ENCODE data around the gene SLC25A12. TPM values are rescaled to one million over a fixed set of nuclear protein-coding genes. Genes with fewer than 3 reads are reported as not detected.
"Not testable (repeated sequence)": the region's sequence is repeated elsewhere in the genome, so short reads cannot be mapped to it uniquely, and the experiment has no call there.

SLC25A12 gene
- total and polyA plus RNA-seq, 12 donors: 9.2 to 26.0 (median 21.0) TPM

GRCh38 chr2:171813126-171813525 lies 80.9 kb downstream of the SLC25A12 start:
- no peak for DNase-seq
- TF ChIP-seq CTCF (IDR thresholded peaks at IDR 0.05) (no peak), POLR2A (IDR thresholded peaks at IDR 0.05) (no peak)
- 92 to 97% (median 95%) methylated on average over 3 of the region's 3 CpGs for WGBS, 4 donors
- no peaks in the 10 kb centered on the region for H3K27me3 ChIP-seq
- intact Hi-C loops (cut with DNase I): loop anchor here (10.0 kb wide), 1 partner anchor 292 kb away; the partner anchor contains the start of gene DLX2 (in 2 of the 2)
- H3K36me3 ChIP-seq (replicated peaks in 1 of 2): no peaks in the 10 kb centered on the region
- H3K4me3 ChIP-seq: no peak overlapping the region
- no peaks in the 10 kb centered on the region for H3K9me3 ChIP-seq (replicated peaks in 1 of 3)
- no peak overlapping the region for H3K27ac ChIP-seq
- H3K4me1 ChIP-seq (replicated peaks in 1 of 2): peaks cover 0 to 1% of the 10 kb centered on the region in 2 donors

- no peak overlapping the region for H3K27ac ChIP-seq
- peaks cover 0 to 9% of the 10 kb centered on the region in 2 donors for H3K4me1 ChIP-seq (replicated peaks in 1 of 2)
- intact Hi-C loops (cut with DNase I): loop anchor here (10.0 kb wide), 1 partner anchor 294 kb away; the partner anchor contains the start of gene DLX2 (in 2 of the 2)
- TF ChIP-seq POLR2A (IDR thresholded peaks at IDR 0.05) (no peak), CTCF (IDR thresholded peaks at IDR 0.05) (peak; percentile 6 to 56 (median 44))
- no peak for DNase-seq
- no peak overlapping the region for H3K4me3 ChIP-seq
- H3K27me3 ChIP-seq: no peaks in the 10 kb centered on the region
- 44 to 50% (median 45%) methylated on average over 4 of the region's 4 CpGs for WGBS, 4 donors
- H3K9me3 ChIP-seq (replicated peaks in 1 of 3): no peaks in the 10 kb centered on the region
- no peaks in the 10 kb centered on the region for H3K36me3 ChIP-seq (replicated peaks in 1 of 2)
These were observed 82.8 kb downstream of the SLC25A12 start for GRCh38 chr2:171811245-171811628.

- no peak for DNase-seq
- H3K4me1 ChIP-seq (replicated peaks in 1 of 2): peaks cover 0 to 9% of the 10 kb centered on the region in 2 donors
- H3K27ac ChIP-seq: no peak overlapping the region
- no peaks in the 10 kb centered on the region for H3K36me3 ChIP-seq (replicated peaks in 1 of 2)
- TF ChIP-seq POLR2A (IDR thresholded peaks at IDR 0.05): no peak
- TF ChIP-seq CTCF (IDR thresholded peaks at IDR 0.05): no peak
- WGBS, 4 donors: 75 to 81% (median 77%) methylated on average over 5 of the region's 5 CpGs
- intact Hi-C loops (cut with DNase I): loop anchor here (10.0 kb wide), 1 partner anchor 294 kb away; the partner anchor contains the start of gene DLX2 (in 2 of the 2)
- H3K9me3 ChIP-seq (replicated peaks in 1 of 3): no peaks in the 10 kb centered on the region
- no peak overlapping the region for H3K4me3 ChIP-seq
- H3K27me3 ChIP-seq: no peaks in the 10 kb centered on the region
These were observed 83.4 kb downstream of the SLC25A12 start for GRCh38 chr2:171810422-171811244.

GRCh38 chr2:171808885-171809284 lies 85.2 kb downstream of the SLC25A12 start:
- intact Hi-C loops (cut with DNase I); H3K36me3 ChIP-seq (replicated peaks in 1 of 2); H3K27me3 ChIP-seq; H3K27ac ChIP-seq; H3K4me1 ChIP-seq (replicated peaks in 1 of 2); DNase-seq; H3K9me3 ChIP-seq (replicated peaks in 1 of 3); H3K4me3 ChIP-seq: not testable (repeated sequence)

All from adrenal gland (tissue), 12 donors.